Vagina (tissue), 2 donors: ENCODE measurements around the gene PLEKHA3. TPM values are rescaled to one million over a fixed set of nuclear protein-coding genes. Genes with fewer than 3 reads are reported as not detected.

Experiments
- DNase-seq, 2 donors: peaks; one replicate each; pipeline ENCODE4 v3.0.0-alpha.2; 2017; ENCODE audit errors: extremely low spot score in 2 of 2
- H3K27ac ChIP-seq: fragments of 200-600 bp; sonication (generic); one replicate; pipeline ENCODE4 v1.5.1; 2019
- H3K27me3 ChIP-seq: fragments of 200-600 bp; sonication (generic); one replicate; pipeline ENCODE4 v1.5.1; 2019
- H3K36me3 ChIP-seq, 2 donors: fragments of 200-600 bp; sonication (generic); one replicate each; pipeline ENCODE4 v1.5.1; 2017 to 2019
- H3K4me1 ChIP-seq: fragments of 200-600 bp; sonication (generic); one replicate; pipeline ENCODE4 v1.5.1; 2019
- H3K4me3 ChIP-seq, 2 donors: fragments of 200-600 bp; sonication (generic); 1 replicate in 1 of 2; 2 replicates in 1 of 2; pipeline ENCODE4 v1.5.1; 2016 to 2019
- H3K9me3 ChIP-seq: fragments of 200-600 bp; sonication (generic); one replicate; pipeline ENCODE4 v1.5.1; 2019
- CTCF ChIP-seq, 3 experiments: fragments of 450-650 bp in 2 of 3; fragments of 200-600 bp in 1 of 3; sonication (generic) in 1 of 3; IDR thresholded peaks; one replicate each; pipeline ENCODE4 v1.5.1; 2017 to 2019; ENCODE audit warnings: antibody characterized with exemption in 3 of 3, mild to moderate bottlenecking in 2 of 3, moderate library complexity in 2 of 3
- POLR2A ChIP-seq, 2 donors: fragments of 450-650 bp; IDR thresholded peaks; one replicate each; pipeline ENCODE4 v1.6.1; 2017; ENCODE audit warnings: antibody characterized with exemption in 2 of 2, mild to moderate bottlenecking in 2 of 2, moderate library complexity in 2 of 2
- POLR2AphosphoS5 ChIP-seq, 2 donors: sonication (generic); formaldehyde crosslinking; IDR thresholded peaks; one replicate each; pipeline ENCODE4 v1.9.0; 2017; ENCODE audit warnings: antibody characterized with exemption in 2 of 2, mild to moderate bottlenecking in 2 of 2, low read depth in 1 of 2; ENCODE audit not compliant: insufficient read depth in 1 of 2
- intact Hi-C: fragments of 100-400 bp; cut with DNase I; formaldehyde crosslinking; loops from one replicate; pipeline ENCODE4 v1.15.1; 2023
- total RNA-seq: library from RNA; depleted of rRNA; stranded (reverse); fragments of >200 nt; gene quantifications from one replicate; pipeline ENCODE4 v1.2.3, GENCODE V29; 2016

The PLEKHA3 gene
- total RNA-seq, 1 donor from 2014 or later = 5.9 TPM

DNA sequence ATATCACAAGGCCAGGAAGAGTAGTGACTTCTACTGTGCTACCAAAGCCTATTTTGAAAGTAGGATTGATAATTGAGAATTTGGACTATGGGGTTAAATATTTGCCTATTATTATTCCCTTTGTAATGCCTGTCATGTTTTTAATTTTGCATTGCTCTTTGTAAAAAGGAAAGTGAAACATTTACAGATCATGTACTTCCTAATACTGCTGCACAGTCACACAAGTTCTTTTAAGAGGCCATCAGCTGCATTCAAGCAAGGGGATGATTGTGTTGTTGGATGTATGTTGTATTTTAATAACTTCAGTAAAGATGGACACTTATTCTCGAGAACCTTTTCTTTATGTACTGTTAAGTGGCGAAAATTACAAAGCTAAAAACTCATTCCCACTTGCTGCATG lies 70.1 kb downstream of the PLEKHA3 start:
- no peaks in the 10 kb centered on the region for H3K4me1 ChIP-seq
- DNase-seq = no peak
- intact Hi-C loops = no loop called here
- no peak overlapping the region for H3K4me3 ChIP-seq
- no peaks in the 10 kb centered on the region for H3K9me3 ChIP-seq
- TF ChIP-seq POLR2AphosphoS5 (IDR thresholded peaks at IDR 0.05; ENCODE audit: insufficient read depth in 1 of 2, low read depth in 1 of 2) (no peak), CTCF (IDR thresholded peaks at IDR 0.05) (no peak), POLR2A (IDR thresholded peaks at IDR 0.05) (no peak)
- no peak overlapping the region for H3K27ac ChIP-seq
- H3K36me3 ChIP-seq = peaks cover 0 to 17% of the 10 kb centered on the region in 2 donors
- H3K27me3 ChIP-seq = no peaks in the 10 kb centered on the region

DNA sequence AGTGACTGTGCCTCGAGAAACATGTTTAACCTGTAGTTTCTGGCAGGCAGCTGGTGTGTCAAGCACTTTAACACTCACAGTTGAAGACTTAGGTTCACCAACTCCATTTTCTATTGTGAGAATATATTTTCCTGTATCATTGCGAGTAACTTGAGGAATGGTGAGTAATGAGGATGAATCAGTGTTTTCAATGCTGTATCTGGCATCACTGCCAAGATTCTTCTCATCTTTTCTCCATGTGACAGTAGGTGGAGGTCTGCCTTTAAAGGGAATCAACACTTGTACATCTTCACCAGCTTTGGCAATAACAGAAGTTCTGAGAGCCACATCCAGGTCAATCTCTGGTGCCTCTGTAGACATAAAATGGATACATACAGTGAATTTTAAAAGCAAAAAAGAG lies 72.8 kb downstream of the PLEKHA3 start:
- no peak overlapping the region for H3K27ac ChIP-seq
- H3K4me3 ChIP-seq = no peak overlapping the region
- H3K36me3 ChIP-seq = peaks cover 0 to 7% of the 10 kb centered on the region in 2 donors
- intact Hi-C loops = no loop called here
- no peaks in the 10 kb centered on the region for H3K9me3 ChIP-seq
- no peak for DNase-seq
- no peaks in the 10 kb centered on the region for H3K27me3 ChIP-seq
- no peak for TF ChIP-seq POLR2A (IDR thresholded peaks at IDR 0.05)
- TF ChIP-seq POLR2AphosphoS5 (IDR thresholded peaks at IDR 0.05; ENCODE audit: insufficient read depth in 1 of 2, low read depth in 1 of 2) = no peak
- TF ChIP-seq CTCF (IDR thresholded peaks at IDR 0.05) = no peak
- H3K4me1 ChIP-seq = no peaks in the 10 kb centered on the region

Other genes with a start within 250 kb of the PLEKHA3 start
- gene PRKRA, start 29.3 kb upstream of the PLEKHA3 start, total RNA-seq = 79.3 TPM
- gene PJVK, start 29.1 kb upstream of the PLEKHA3 start, total RNA-seq = 4.9 TPM
- gene FKBP7, start 1.9 kb upstream of the PLEKHA3 start, total RNA-seq = 30.9 TPM